CD4-positive, alpha-beta T cell (primary cell): ENCODE results near the gene ADGRB3. TPM values are rescaled to one million over a fixed set of nuclear protein-coding genes. Genes with fewer than 3 reads are reported as not detected.

ENCODE experiments used
- ATAC-seq: fragments of 200-7000 bp; cut with Tn5 transposase; one replicate; pipeline ENCODE4 v1.10.0; 2022; ENCODE audit warnings: mild to moderate bottlenecking; ENCODE audit not compliant: poor library complexity
- CTCF ChIA-PET: fragments of 350-600 bp; sonication (Branson Sonifier 250); formaldehyde crosslinking; loops from one replicate; lab custom pipeline; 2021; ENCODE audit warnings: antibody characterized with exemption, inconsistent platforms; lab: Charles Lee
- POLR2A ChIA-PET: fragments of 350-600 bp; sonication (Branson Sonifier 250); formaldehyde crosslinking; loops from one replicate; lab custom pipeline; 2021; ENCODE audit warnings: antibody characterized with exemption, inconsistent platforms; lab: Charles Lee
- DNase-seq, 14 experiments: peaks; one replicate each; pipeline ENCODE4 v3.0.0-alpha.2; 2013 to 2020; ENCODE audit warnings: mixed read lengths in 2 of 14
- H3K27ac ChIP-seq, 2 donors: one replicate each; pipeline versions ENCODE4 v1.5.1 to v1.7.0; 2013; ENCODE audit warnings: low read length in 2 of 2, low read depth in 1 of 2, mild to moderate bottlenecking in 1 of 2
- H3K27me3 ChIP-seq, 2 experiments: 1 replicate in 1 of 2; 2 replicates in 1 of 2; pipeline versions ENCODE4 v1.6.1 to v1.7.0; 2013; ENCODE audit warnings: low read length in 2 of 2, control low read depth in 1 of 2, mild to moderate bottlenecking in 1 of 2, moderate library complexity in 1 of 2; ENCODE audit not compliant: insufficient read depth in 2 of 2, control insufficient read depth in 1 of 2
- H3K36me3 ChIP-seq: one replicate; pipeline ENCODE4 v1.6.1; 2013; ENCODE audit warnings: low read length, control low read depth; ENCODE audit not compliant: insufficient read depth
- H3K4me1 ChIP-seq: one replicate; pipeline ENCODE4 v1.6.1; 2013; ENCODE audit warnings: low read length, control low read depth; ENCODE audit not compliant: insufficient read depth
- H3K4me3 ChIP-seq: one replicate; pipeline ENCODE4 v1.5.1; 2013; ENCODE audit warnings: mild to moderate bottlenecking, low read length, moderate library complexity
- H3K9me3 ChIP-seq, 2 experiments: 1 replicate in 1 of 2; 2 replicates in 1 of 2; pipeline versions ENCODE4 v1.6.1 to v1.7.0; 2013; ENCODE audit warnings: low read length in 2 of 2, mild to moderate bottlenecking in 2 of 2, control low read depth in 1 of 2, moderate library complexity in 1 of 2; ENCODE audit not compliant: control insufficient read depth in 1 of 2, insufficient read depth in 1 of 2
- H3K27ac Mint-ChIP-seq: one replicate; pipeline ENCODE4 v1.8.0; 2020; ENCODE audit warnings: mixed read lengths
- H3K27me3 Mint-ChIP-seq: one replicate; pipeline ENCODE4 v1.8.0; 2021; ENCODE audit warnings: mixed read lengths
- H3K36me3 Mint-ChIP-seq: one replicate; pipeline ENCODE4 v1.8.0; 2021; ENCODE audit warnings: low read depth, mixed read lengths
- H3K4me1 Mint-ChIP-seq: one replicate; pipeline ENCODE4 v1.8.0; 2021; ENCODE audit warnings: low read depth, mixed read lengths
- H3K4me3 Mint-ChIP-seq: one replicate; pipeline ENCODE4 v1.8.0; 2020; ENCODE audit warnings: mild to moderate bottlenecking, mixed read lengths
- H3K9me3 Mint-ChIP-seq: one replicate; pipeline ENCODE4 v1.8.0; 2020; ENCODE audit warnings: mixed read lengths
- CTCF ChIP-seq: fragments of 200-600 bp; IDR thresholded peaks from one replicate; pipeline ENCODE4 v1.8.0; 2022; ENCODE audit warnings: antibody characterized with exemption, mild to moderate bottlenecking
- intact Hi-C, 2 experiments: fragments of 100-400 bp; cut with DNase I in 1 of 2; cut with micrococcal nuclease in 1 of 2; formaldehyde crosslinking; loops; one replicate each; pipeline versions ENCODE4 v1.15.1 to v1.9.0; 2023 to 2025; cut with DNase I, micrococcal nuclease
- total RNA-seq, 174 experiments: library from RNA in 2 of 174; stranded (reverse) in 2 of 174; gene quantifications; one replicate each; pipeline ENCODE4 v1.2.3 and lab custom pipeline; 2021 to 2026

ADGRB3 gene
- total RNA-seq, 2 experiments from 2014 or later, result not detected

GRCh38 chr6:68728159-68728979 lies 93.3 kb downstream of the ADGRB3 start:
- Histone ChIP-seq H3K9me3 (no peaks in the 10 kb centered on the region), H3K4me3 (no peak overlapping the region), H3K4me1 (no peaks in the 10 kb centered on the region), H3K36me3 (no peaks in the 10 kb centered on the region), H3K27ac (no peak overlapping the region), H3K27me3 (no peaks in the 10 kb centered on the region)
- no peak for ATAC-seq
- H3K27ac Mint-ChIP-seq, result no peak overlapping the region
- DNase-seq, result no peak
- ChIA-PET POLR2A (no interaction called here), CTCF (no interaction called here)
- H3K9me3 Mint-ChIP-seq, result no peaks in the 10 kb centered on the region
- intact Hi-C loops, result no loop called here
- no peaks in the 10 kb centered on the region for H3K36me3 Mint-ChIP-seq
- H3K27me3 Mint-ChIP-seq, result no peaks in the 10 kb centered on the region
- no peak for TF ChIP-seq CTCF
- no peaks in the 10 kb centered on the region for H3K4me1 Mint-ChIP-seq
- no peak overlapping the region for H3K4me3 Mint-ChIP-seq

GRCh38 chr6:68729377-68729903 lies 94.4 kb downstream of the ADGRB3 start:
- H3K4me1 Mint-ChIP-seq, result no peaks in the 10 kb centered on the region
- no peak overlapping the region for H3K27ac ChIP-seq
- no peak overlapping the region for H3K4me3 ChIP-seq
- no peaks in the 10 kb centered on the region for H3K9me3 Mint-ChIP-seq
- CTCF ChIA-PET, result no interaction called here
- H3K27ac Mint-ChIP-seq, result no peak overlapping the region
- POLR2A ChIA-PET, result no interaction called here
- H3K36me3 Mint-ChIP-seq, result no peaks in the 10 kb centered on the region
- H3K4me3 Mint-ChIP-seq, result no peak overlapping the region
- H3K27me3 Mint-ChIP-seq, result no peaks in the 10 kb centered on the region
- DNase-seq (no peak), ATAC-seq (no peak)
- TF ChIP-seq CTCF, result no peak
- H3K27me3 ChIP-seq, result no peaks in the 10 kb centered on the region
- H3K4me1 ChIP-seq, result no peaks in the 10 kb centered on the region
- H3K9me3 ChIP-seq, result no peaks in the 10 kb centered on the region
- H3K36me3 ChIP-seq, result no peaks in the 10 kb centered on the region
- intact Hi-C loops, result no loop called here

DNA sequence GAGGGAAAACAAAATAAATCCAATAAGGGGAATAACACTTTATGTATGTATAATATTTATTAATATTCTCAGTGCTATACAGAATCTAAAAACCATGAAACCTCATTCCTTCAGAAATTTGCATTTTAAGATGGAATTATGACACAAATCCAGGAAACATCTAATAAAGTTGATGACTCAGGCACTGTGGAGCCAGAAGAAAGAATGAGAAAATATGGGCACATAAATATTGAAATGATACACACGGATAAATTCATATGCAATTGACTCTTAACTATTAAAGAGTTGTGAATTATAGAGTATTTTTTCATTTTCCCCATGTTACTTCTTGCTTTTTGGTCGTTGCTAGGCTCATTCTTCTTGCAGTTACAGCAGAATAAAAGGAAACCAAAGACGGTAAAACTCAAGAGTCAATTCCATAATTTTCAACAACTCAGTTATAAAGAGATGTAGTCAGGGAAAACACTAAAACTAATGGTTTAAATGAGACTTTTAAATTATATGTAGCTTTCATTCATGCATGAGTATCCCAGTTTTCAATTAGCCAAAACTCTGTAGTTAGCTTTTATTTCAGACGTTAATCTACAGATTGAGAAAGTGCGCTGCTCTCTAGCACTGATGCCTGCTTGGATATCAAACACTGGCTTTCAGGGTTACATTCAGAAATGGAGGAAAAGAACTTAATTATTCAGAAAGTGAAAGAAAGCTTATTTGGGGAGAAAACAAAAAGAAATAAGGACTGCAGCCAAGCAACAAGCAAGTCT lies 95.4 kb downstream of the ADGRB3 start:
- intact Hi-C loops, result no loop called here
- H3K27me3 ChIP-seq, result no peaks in the 10 kb centered on the region
- Mint-ChIP-seq H3K36me3 (no peaks in the 10 kb centered on the region), H3K4me3 (no peak overlapping the region), H3K9me3 (no peaks in the 10 kb centered on the region), H3K27ac (no peak overlapping the region), H3K4me1 (no peaks in the 10 kb centered on the region), H3K27me3 (no peaks in the 10 kb centered on the region)
- ATAC-seq (no peak), DNase-seq (no peak)
- no peak overlapping the region for H3K4me3 ChIP-seq
- no peak for TF ChIP-seq CTCF
- H3K9me3 ChIP-seq, result no peaks in the 10 kb centered on the region
- no peak overlapping the region for H3K27ac ChIP-seq
- CTCF ChIA-PET, result no interaction called here
- POLR2A ChIA-PET, result no interaction called here
- H3K36me3 ChIP-seq, result no peaks in the 10 kb centered on the region
- no peaks in the 10 kb centered on the region for H3K4me1 ChIP-seq
